ENCODE measurements around the gene TAX1BP3. TPM values are rescaled to one million over a fixed set of nuclear protein-coding genes. Genes with fewer than 3 reads are reported as not detected.

The TAX1BP3 gene
- polyA plus RNA-seq, 1 of the 3 experiments (the other 2 are of a cell fraction) = 192 TPM

- ChIA-PET POLR2A (no interaction called here), CTCF (no interaction called here)
- H3K4me2 ChIP-seq = no peak overlapping the region
- H4K20me1 ChIP-seq (ENCODE audit: insufficient read depth) = no peaks in the 10 kb centered on the region
- peaks cover 24 to 28% of the 10 kb centered on the region in 2 experiments for H3K36me3 ChIP-seq (replicated peaks in 1 of 2; ENCODE audit: control insufficient read depth in 1 of 2, insufficient read depth in 2 of 2, low read length in 1 of 2)
- no peaks in the 10 kb centered on the region for H3F3A ChIP-seq (replicated peaks; ENCODE audit: insufficient read depth)
- no peaks in the 10 kb centered on the region for H3K9me2 ChIP-seq
- WGBS (ENCODE audit: low lambda C conversion rate) = 94% methylated on average over 6 of the region's 6 CpGs
- H2AFZ ChIP-seq (ENCODE audit: low read depth) = no peak overlapping the region
- H3K9me3 ChIP-seq = no peaks in the 10 kb centered on the region
- no peaks in the 10 kb centered on the region for H3K79me2 ChIP-seq (ENCODE audit: insufficient read depth)
- no peak for DNase-seq
- H3K27ac ChIP-seq (ENCODE audit: low read depth in 2 of 2, low read length in 1 of 2) = no peak overlapping the region
- H3K4me1 ChIP-seq (ENCODE audit: control insufficient read depth in 1 of 2, insufficient read depth in 2 of 2, low read depth in 1 of 2, low read length in 1 of 2) = no peaks in the 10 kb centered on the region
- no peak for TF ChIP-seq IRF3 (IDR thresholded peaks at IDR 0.05; ENCODE audit: low read depth, low read length)
- no peak for TF ChIP-seq RAD21 (IDR thresholded peaks at IDR 0.05; ENCODE audit: low read length)
- no peak for TF ChIP-seq EP300 (IDR thresholded peaks at IDR 0.05; ENCODE audit: borderline replicate concordance in 1 of 2, low read depth in 1 of 2, low read length in 1 of 2)
- no peak for TF ChIP-seq SMC3 (IDR thresholded peaks at IDR 0.05; ENCODE audit: low read depth, low read length)
- TF ChIP-seq RFX5 (IDR thresholded peaks at IDR 0.05; ENCODE audit: low read length) = no peak
- TF ChIP-seq CTCF (IDR thresholded peaks at IDR 0.05) = no peak
- TF ChIP-seq SIN3A (IDR thresholded peaks at IDR 0.05; ENCODE audit: borderline replicate concordance, low read depth, low read length) = no peak
- no peak for TF ChIP-seq MEF2A (IDR thresholded peaks at IDR 0.05; ENCODE audit: borderline replicate concordance, low read depth)
- TF ChIP-seq FOSL2 (IDR thresholded peaks at IDR 0.05; ENCODE audit: borderline replicate concordance, low read depth) = no peak
- TF ChIP-seq MAX (IDR thresholded peaks at IDR 0.05; ENCODE audit: low read depth) = no peak
- TF ChIP-seq RCOR1 (IDR thresholded peaks at IDR 0.05; ENCODE audit: low read length) = no peak
- TF ChIP-seq GABPA (IDR thresholded peaks at IDR 0.05; ENCODE audit: low read depth) = no peak
- no peak for TF ChIP-seq USF2 (IDR thresholded peaks at IDR 0.05; ENCODE audit: borderline replicate concordance, low read depth, low read length)
- no peaks in the 10 kb centered on the region for H3K27me3 ChIP-seq (ENCODE audit: insufficient read depth)
- H3K9ac ChIP-seq = no peak overlapping the region
- no peak overlapping the region for H3K4me3 ChIP-seq (ENCODE audit: low read depth in 2 of 2, low read length in 1 of 2)
Observed at GRCh38 chr17:3613124-3613523, 55.3 kb downstream of the TAX1BP3 start.

Other genes starting within 250 kb of the TAX1BP3 start
- gene OR1E2, start 234.7 kb downstream of the TAX1BP3 start, polyA plus RNA-seq (2012; rRNA removed) = not detected in 2 replicates
- not detected in 2 replicates for gene SPATA22, start 196.8 kb downstream of the TAX1BP3 start, polyA plus RNA-seq (2012; rRNA removed)
- not detected in 2 replicates for gene ASPA, start 192.6 kb downstream of the TAX1BP3 start, polyA plus RNA-seq (2012; rRNA removed)
- gene TRPV3, start 110.8 kb downstream of the TAX1BP3 start, polyA plus RNA-seq (2012; rRNA removed) = 0.28 TPM in 2 replicates
- 2.5 and 3.0 TPM in 2 replicates for gene TRPV1, start 59.2 kb downstream of the TAX1BP3 start, polyA plus RNA-seq (2012; rRNA removed)
- gene SHPK, start 32.3 kb downstream of the TAX1BP3 start, polyA plus RNA-seq (2012; rRNA removed) = 9.0 and 9.7 TPM in 2 replicates
- gene CTNS, start 31.8 kb downstream of the TAX1BP3 start, polyA plus RNA-seq (2012; rRNA removed) = 6.7 and 8.2 TPM in 2 replicates
- gene EMC6, start 234 bp upstream of the TAX1BP3 start, polyA plus RNA-seq (2012; rRNA removed) = 56.6 and 64.4 TPM in 2 replicates
- gene P2RX5, start 27.6 kb upstream of the TAX1BP3 start, polyA plus RNA-seq (2012; rRNA removed) = 0.71 and 0.97 TPM in 2 replicates
- 1.2 and 1.4 TPM in 2 replicates for gene HASPIN, start 55.3 kb upstream of the TAX1BP3 start, polyA plus RNA-seq (2012; rRNA removed)
- gene ITGAE, start 132.6 kb upstream of the TAX1BP3 start, polyA plus RNA-seq (2012; rRNA removed) = 56.7 and 73.4 TPM in 2 replicates
- gene NCBP3, start 177.7 kb upstream of the TAX1BP3 start, polyA plus RNA-seq (2012; rRNA removed) = 6.5 and 9.5 TPM in 2 replicates
- 6.8 and 8.1 TPM in 2 replicates for gene CAMKK1, start 224.5 kb upstream of the TAX1BP3 start, polyA plus RNA-seq (2012; rRNA removed)
- not detected in 2 replicates for gene P2RX1, start 247.9 kb upstream of the TAX1BP3 start, polyA plus RNA-seq (2012; rRNA removed)